Left lung (tissue), 14 donors: Measurements from ENCODE around the gene HIBADH. TPM values are rescaled to one million over a fixed set of nuclear protein-coding genes. Genes with fewer than 3 reads are reported as not detected.

Experiments
- ATAC-seq: fragments of 200-7000 bp; cut with Tn5 transposase; one replicate; pipeline ENCODE4 v1.9.1; 2020; ENCODE audit warnings: moderate library complexity
- DNase-seq, 4 donors: peaks; one replicate each; pipeline ENCODE4 v3.0.0-alpha.2; 2013 to 2020
- H3K27ac ChIP-seq, 2 donors: fragments of 200-600 bp; sonication (generic) in 1 of 2; one replicate each; pipeline versions ENCODE4 v1.5.0 to v1.8.0; 2020 to 2021
- H3K27me3 ChIP-seq, 2 donors: fragments of 200-600 bp; sonication (generic) in 1 of 2; one replicate each; pipeline versions ENCODE4 v1.5.0 to v1.8.0; 2020 to 2021
- H3K36me3 ChIP-seq, 2 donors: fragments of 200-600 bp; sonication (generic) in 1 of 2; one replicate each; pipeline versions ENCODE4 v1.5.0 to v1.8.0; 2020 to 2021
- H3K4me1 ChIP-seq, 2 donors: fragments of 200-600 bp; one replicate each; pipeline ENCODE4 v1.8.0; 2021
- H3K4me3 ChIP-seq, 2 donors: fragments of 200-600 bp; sonication (generic) in 1 of 2; one replicate each; pipeline versions ENCODE4 v1.5.0 to v1.8.0; 2020 to 2021; ENCODE audit warnings: mild to moderate bottlenecking in 1 of 2
- H3K9me3 ChIP-seq, 2 donors: fragments of 200-600 bp; sonication (generic) in 1 of 2; one replicate each; pipeline versions ENCODE4 v1.5.0 to v1.8.0; 2020 to 2021
- intact Hi-C, 2 donors: fragments of 100-400 bp; cut with DNase I; formaldehyde crosslinking; loops; one replicate each; pipeline versions ENCODE4 v1.11.2 to v1.14.2; 2022
- long read RNA-seq, 12 donors: library from polyadenylated mRNA in 2 of 12; unstranded in 2 of 12; transcript quantifications; one replicate each; pipeline ENCODE4 v2.0.0 and lab custom pipeline, GENCODE V29; 2019 to 2026
- polyA plus RNA-seq, 6 donors: library from polyadenylated mRNA; unstranded; fragments of 120-200 nt; gene quantifications; one replicate each; pipeline ENCODE4 v1.2.1, GENCODE V29; 2013; ENCODE audit not compliant: insufficient read length in 6 of 6
- total RNA-seq, 2 donors: library from RNA; stranded (reverse); fragmentation: NEBNext Ultra II Directional; extraction: Animal tissue kit (Norgen Biotek cat#: 25700); gene quantifications; one replicate each; pipeline ENCODE4 v1.2.1, GENCODE V29; 2021
- TF ChIP-seq, protein P1 (sequence below), 2 donors: fragments of 200-600 bp; sonication (generic) in 1 of 2; IDR thresholded peaks; one replicate each; pipeline versions ENCODE4 v1.5.0 to v1.8.0; 2021; ENCODE audit warnings: antibody characterized with exemption in 2 of 2
- donor health status: DM: no; HTN: yes; CAD: no.
- donor health status: DM: no; HTN: no; CAD: no.

HIBADH gene
- total RNA-seq (10 to 100 TPM; 20.8 to 24.0 TPM), polyA plus RNA-seq (10 to 100 TPM; 48.1 to 63.3 (median 50.9) TPM)
- long read RNA-seq, donor 1, transcript HIBADH-201 (8 exons, 1,990 nt): major isoform, 26 of 53 reads
- long read RNA-seq, donor 1, partial matches to known transcripts: 25 of 53 reads
- long read RNA-seq, donor 1, other reads (novel, unspliced or antisense): 0 of 53 reads
- long read RNA-seq, donor 2, transcript HIBADH-201 (8 exons, 1,990 nt): major isoform, 17 of 26 reads
- long read RNA-seq, donor 2, partial matches to known transcripts: 6 of 26 reads
- long read RNA-seq, donor 2, other reads (novel, unspliced or antisense): 0 of 26 reads
- long read RNA-seq, donor 3, transcript HIBADH-201 (8 exons, 1,990 nt): major isoform, 15 of 33 reads
- long read RNA-seq, donor 3, partial matches to known transcripts: 18 of 33 reads
- long read RNA-seq, donor 3, other reads (novel, unspliced or antisense): 0 of 33 reads
- long read RNA-seq, donor 4, transcript HIBADH-201 (8 exons, 1,990 nt): major isoform, 10 of 13 reads
- long read RNA-seq, donor 4, partial matches to known transcripts: 1 of 13 reads
- long read RNA-seq, donor 4, other reads (novel, unspliced or antisense): 2 of 13 reads
- long read RNA-seq, donor 5, transcript HIBADH-201 (8 exons, 1,990 nt): major isoform, 17 of 35 reads
- long read RNA-seq, donor 5, partial matches to known transcripts: 17 of 35 reads
- long read RNA-seq, donor 5, other reads (novel, unspliced or antisense): 0 of 35 reads
- long read RNA-seq, donor 6, transcript HIBADH-201 (8 exons, 1,990 nt): major isoform, 14 of 23 reads
- long read RNA-seq, donor 6, partial matches to known transcripts: 8 of 23 reads
- long read RNA-seq, donor 6, other reads (novel, unspliced or antisense): 0 of 23 reads
- long read RNA-seq, donor 7, transcript HIBADH-201 (8 exons, 1,990 nt): major isoform, 11 of 26 reads
- long read RNA-seq, donor 7, partial matches to known transcripts: 15 of 26 reads
- long read RNA-seq, donor 7, other reads (novel, unspliced or antisense): 0 of 26 reads
- long read RNA-seq, donor 8, transcript HIBADH-201 (8 exons, 1,990 nt): major isoform, 16 of 31 reads
- long read RNA-seq, donor 8, partial matches to known transcripts: 14 of 31 reads
- long read RNA-seq, donor 8, other reads (novel, unspliced or antisense): 0 of 31 reads
- long read RNA-seq, donor 9: 0 reads
- long read RNA-seq, donor 10, partial matches to known transcripts: 1 of 4 reads
- long read RNA-seq, donor 10, other reads (novel, unspliced or antisense): 0 of 4 reads
- long read RNA-seq, donor 11, transcript HIBADH-201 (8 exons, 1,990 nt): major isoform, 5 of 14 reads
- long read RNA-seq, donor 11, partial matches to known transcripts: 9 of 14 reads
- long read RNA-seq, donor 11, other reads (novel, unspliced or antisense): 0 of 14 reads
- long read RNA-seq, donor 12, transcript HIBADH-201 (8 exons, 1,990 nt): major isoform, 7 of 21 reads
- long read RNA-seq, donor 12, partial matches to known transcripts: 14 of 21 reads
- long read RNA-seq, donor 12, other reads (novel, unspliced or antisense): 0 of 21 reads

DNA sequence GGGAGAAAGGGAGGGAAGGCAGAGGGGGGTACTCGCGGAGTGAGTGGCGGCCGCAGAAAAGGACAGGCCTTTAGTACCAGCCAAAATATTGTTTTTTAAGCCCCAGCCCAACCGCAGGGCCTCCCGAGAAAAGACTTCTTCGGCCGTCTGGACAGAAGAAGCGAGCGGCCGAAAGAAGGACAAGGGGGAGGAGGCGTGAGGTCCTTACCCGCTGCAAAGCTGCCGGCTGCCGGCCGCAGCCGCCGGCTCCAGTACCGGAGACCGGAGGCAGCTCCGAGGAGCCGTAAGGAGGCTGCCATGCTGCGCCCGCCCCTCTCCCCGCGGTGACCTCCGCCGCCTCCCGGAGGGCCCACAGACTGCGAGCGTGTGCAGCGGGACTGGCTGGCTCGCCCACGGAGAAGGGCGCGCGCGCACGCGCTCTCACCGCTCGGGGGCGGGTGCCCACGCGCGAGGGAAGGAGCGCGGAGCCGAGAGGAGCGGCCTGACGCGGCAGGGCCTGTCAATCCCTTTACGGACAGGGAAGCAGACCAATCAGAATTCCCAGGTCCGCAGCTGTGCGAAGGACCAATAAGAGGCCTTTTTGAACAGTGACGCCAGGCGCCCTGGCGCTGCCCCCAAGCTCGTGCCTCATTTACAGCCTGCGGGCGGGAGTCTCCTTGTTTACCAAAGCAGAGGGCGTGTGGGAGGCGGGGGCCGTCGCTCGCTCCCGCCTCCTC lies at the start of gene HIBADH:
TSS of gene HIBADH (minus strand) at position 394 of the 716 bp plus-strand sequence. CDS start at position 299, 95 bp downstream.
- TF ChIP-seq, protein P1, sequence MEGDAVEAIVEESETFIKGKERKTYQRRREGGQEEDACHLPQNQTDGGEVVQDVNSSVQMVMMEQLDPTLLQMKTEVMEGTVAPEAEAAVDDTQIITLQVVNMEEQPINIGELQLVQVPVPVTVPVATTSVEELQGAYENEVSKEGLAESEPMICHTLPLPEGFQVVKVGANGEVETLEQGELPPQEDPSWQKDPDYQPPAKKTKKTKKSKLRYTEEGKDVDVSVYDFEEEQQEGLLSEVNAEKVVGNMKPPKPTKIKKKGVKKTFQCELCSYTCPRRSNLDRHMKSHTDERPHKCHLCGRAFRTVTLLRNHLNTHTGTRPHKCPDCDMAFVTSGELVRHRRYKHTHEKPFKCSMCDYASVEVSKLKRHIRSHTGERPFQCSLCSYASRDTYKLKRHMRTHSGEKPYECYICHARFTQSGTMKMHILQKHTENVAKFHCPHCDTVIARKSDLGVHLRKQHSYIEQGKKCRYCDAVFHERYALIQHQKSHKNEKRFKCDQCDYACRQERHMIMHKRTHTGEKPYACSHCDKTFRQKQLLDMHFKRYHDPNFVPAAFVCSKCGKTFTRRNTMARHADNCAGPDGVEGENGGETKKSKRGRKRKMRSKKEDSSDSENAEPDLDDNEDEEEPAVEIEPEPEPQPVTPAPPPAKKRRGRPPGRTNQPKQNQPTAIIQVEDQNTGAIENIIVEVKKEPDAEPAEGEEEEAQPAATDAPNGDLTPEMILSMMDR (IDR thresholded peaks at IDR 0.05): peak in 1 of 2 donors; percentile 44
- intact Hi-C loops: no loop called here
- H3K36me3 ChIP-seq: no peaks in the 10 kb centered on the region
- H3K27ac ChIP-seq: peak within 1 kb of the TSS; percentile 84 to 91
- H3K4me3 ChIP-seq: peak within 1 kb of the TSS; percentile 75 to 84
- H3K4me1 ChIP-seq: peaks cover 0 to 13% of the 10 kb centered on the region in 2 donors
- no peaks in the 10 kb centered on the region for H3K27me3 ChIP-seq
- ATAC-seq (peak; percentile 98), DNase-seq (peak; percentile 99 to 100 (median 99))
- no peaks in the 10 kb centered on the region for H3K9me3 ChIP-seq

DNA sequence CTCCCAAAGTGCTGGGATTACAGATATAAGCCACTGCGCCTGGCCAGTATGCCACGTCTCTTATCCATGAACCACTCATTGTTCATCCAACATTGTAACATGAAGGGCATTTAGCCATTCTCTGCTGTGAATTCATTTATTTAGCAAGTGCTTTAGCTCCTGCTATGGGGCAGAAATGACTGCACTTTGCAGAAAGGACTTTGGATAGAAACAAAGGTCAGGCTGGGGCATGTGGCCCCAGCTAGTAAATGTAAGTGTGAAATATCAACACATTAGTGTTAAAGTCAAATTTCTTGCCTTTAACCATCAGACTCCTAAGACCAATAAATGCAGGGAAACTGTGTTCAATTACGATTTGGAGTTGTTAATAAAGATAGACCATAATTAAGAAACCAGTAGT lies 49.5 kb upstream of the HIBADH start:
- Histone ChIP-seq H3K4me1 (peaks cover 0 to 4% of the 10 kb centered on the region in 2 donors), H3K27me3 (no peaks in the 10 kb centered on the region), H3K27ac (no peak overlapping the region), H3K36me3 (no peaks in the 10 kb centered on the region), H3K4me3 (no peak overlapping the region), H3K9me3 (no peaks in the 10 kb centered on the region)
- ATAC-seq (no peak), DNase-seq (no peak)
- intact Hi-C loops: no loop called here
- TF ChIP-seq, protein P1 (IDR thresholded peaks at IDR 0.05): no peak

DNA sequence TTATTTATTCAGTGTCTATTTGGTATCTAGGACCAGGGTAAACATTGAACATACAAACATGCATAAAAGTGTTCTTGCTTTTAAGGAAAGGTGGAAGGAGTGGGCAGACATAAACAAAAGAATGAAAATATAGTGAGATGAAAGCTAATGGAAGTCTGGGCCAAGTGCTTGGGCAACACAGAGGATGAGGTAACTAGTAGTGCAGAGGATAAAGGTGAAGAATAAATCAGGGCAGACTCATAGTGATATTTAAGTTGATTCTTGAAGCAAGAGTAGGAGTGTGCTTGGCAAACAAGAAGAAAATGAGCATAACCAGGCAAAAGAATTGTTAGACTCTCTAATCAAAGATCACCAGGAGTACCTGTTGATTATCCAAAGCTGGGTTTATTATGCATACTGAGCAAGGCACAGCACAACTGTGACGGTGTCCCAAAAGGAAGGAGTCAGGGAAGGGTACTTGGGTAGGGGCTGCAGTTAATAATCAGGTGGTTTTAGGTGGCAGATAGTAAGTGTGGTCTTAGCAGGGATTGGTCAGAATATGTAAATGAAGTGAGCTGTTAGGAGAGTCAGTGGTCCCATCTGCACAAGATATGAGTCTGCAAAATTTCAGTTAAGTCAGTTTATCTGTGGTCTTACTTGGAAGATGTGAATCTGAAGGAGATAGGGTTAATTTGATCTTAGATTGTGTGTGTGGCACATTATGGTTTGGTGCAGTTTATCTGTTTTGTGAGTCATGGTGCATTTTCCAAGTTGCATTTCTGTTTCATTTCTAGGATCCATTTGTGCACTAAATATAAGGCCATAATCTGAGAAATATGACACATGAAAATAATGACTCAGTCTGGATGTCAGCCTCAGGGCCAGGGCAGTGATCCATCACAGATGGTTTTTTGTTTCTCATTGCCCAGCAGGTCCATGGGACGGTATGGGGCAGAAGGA lies 46.7 kb upstream of the HIBADH start:
- peaks cover 0 to 4% of the 10 kb centered on the region in 2 donors for H3K4me1 ChIP-seq
- TF ChIP-seq, protein P1 (IDR thresholded peaks at IDR 0.05): no peak
- H3K4me3 ChIP-seq: no peak overlapping the region
- H3K27ac ChIP-seq: no peak overlapping the region
- intact Hi-C loops: no loop called here
- no peaks in the 10 kb centered on the region for H3K9me3 ChIP-seq
- no peaks in the 10 kb centered on the region for H3K36me3 ChIP-seq
- no peaks in the 10 kb centered on the region for H3K27me3 ChIP-seq
- DNase-seq (no peak), ATAC-seq (peak; percentile 15)
